ENCODE results near the gene ACSS1. TPM values are rescaled to one million over a fixed set of nuclear protein-coding genes. Genes with fewer than 3 reads are reported as not detected.

The ACSS1 gene
- total RNA-seq, 1 donor from 2014 or later = 70.8 TPM

DNA sequence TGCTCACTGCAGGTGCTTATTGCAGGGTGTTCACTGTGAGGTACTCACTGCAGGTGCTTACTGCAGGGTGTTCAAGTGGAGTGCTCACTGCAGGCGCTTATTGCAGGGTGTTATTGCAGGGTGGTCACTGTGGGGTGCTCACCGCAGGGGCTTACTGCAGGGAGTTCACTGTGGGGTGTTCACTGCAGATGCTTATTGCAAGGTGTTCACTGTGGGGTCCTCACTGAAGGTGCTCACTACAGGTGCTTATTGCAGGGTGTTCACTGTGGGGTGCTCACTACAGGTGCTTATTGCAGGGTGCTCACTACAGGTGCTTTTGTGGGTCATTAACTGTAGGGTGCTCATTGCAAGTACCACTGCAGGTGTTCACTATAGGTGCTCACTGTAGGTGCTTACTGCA is 85.6 kb downstream of the ACSS1 start:
- no peak for DNase-seq (ENCODE audit: low spot score)

DNA sequence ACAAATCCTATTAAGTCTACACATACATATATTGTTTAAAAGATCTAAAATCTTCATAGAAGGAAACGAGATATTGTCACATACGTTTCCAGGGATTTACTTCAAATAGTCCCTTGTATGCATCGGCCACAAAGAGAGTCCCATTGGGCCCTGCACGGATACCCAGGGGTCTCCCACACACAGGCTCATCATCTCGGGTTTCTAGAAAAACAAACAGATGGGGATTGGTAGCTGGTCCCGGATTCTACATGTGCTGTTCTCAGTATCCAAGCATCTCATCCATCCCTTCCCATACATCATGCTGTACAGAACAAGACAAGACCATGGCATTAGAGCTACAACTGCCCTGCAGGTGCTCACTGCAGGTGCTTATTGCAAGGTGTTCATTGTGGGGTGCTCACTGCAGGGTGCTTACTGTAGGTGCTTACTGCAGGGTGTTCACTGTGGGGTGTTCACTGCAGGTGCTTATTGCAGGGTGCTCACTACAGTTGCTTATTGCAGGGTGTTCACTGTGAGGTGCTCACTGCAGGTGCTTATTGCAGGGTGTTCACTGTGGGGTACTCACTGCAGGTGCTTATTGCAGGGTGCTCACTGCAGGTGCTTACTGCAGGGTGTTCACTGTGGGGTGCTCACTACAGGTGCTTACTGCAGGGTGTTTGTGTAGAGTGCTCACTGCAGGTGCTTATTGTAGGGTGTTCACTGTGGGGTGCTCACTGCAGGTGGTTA is 86.4 kb downstream of the ACSS1 start:
- peak; percentile 4 for DNase-seq (ENCODE audit: low spot score)

DNA sequence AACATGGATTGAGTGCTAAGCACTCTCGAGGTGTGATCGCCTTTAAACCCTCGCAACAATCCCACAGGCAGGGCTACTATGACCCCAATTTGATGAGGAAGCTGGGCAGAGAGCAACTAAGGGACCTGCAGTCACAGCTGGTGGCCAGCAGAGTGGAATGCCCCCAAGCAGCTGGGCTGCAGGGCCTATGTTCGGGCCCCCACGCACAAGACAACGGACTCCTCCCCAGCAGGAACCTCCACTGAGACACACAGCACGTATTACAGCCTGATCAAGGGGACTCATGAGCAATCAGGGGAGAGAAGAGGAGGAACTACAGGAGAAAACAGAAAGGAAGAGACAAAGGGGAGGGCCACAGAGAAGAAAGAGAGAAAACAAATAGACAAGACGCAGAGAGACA is 87.2 kb downstream of the ACSS1 start:
- DNase-seq (ENCODE audit: low spot score) = peak; percentile 8

DNA sequence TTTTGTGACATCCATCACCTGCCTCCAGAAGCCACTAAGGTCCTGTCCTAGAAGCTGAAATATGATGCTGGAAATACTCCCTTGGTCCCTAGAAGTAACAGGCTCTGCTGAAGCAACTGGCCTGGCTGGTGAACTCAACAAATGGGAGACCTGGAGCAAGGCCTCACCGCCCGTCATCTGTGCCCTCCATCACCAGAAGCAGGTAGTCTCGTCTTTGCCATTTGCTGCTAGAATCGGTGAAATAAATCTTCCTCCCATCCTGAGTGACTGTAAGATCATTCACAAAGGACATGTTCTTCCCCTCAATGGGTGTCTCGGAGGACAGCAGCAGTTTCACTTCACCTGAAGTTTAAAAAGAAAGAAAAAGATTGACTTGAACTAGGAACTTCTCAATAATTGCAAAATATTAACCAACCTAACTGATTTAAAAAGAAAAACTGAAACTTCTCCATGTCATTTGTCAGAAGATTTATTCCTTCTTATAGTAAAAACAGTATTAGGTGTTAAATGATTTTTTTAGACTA is 87.8 kb downstream of the ACSS1 start:
- DNase-seq (ENCODE audit: low spot score) = no peak

DNA sequence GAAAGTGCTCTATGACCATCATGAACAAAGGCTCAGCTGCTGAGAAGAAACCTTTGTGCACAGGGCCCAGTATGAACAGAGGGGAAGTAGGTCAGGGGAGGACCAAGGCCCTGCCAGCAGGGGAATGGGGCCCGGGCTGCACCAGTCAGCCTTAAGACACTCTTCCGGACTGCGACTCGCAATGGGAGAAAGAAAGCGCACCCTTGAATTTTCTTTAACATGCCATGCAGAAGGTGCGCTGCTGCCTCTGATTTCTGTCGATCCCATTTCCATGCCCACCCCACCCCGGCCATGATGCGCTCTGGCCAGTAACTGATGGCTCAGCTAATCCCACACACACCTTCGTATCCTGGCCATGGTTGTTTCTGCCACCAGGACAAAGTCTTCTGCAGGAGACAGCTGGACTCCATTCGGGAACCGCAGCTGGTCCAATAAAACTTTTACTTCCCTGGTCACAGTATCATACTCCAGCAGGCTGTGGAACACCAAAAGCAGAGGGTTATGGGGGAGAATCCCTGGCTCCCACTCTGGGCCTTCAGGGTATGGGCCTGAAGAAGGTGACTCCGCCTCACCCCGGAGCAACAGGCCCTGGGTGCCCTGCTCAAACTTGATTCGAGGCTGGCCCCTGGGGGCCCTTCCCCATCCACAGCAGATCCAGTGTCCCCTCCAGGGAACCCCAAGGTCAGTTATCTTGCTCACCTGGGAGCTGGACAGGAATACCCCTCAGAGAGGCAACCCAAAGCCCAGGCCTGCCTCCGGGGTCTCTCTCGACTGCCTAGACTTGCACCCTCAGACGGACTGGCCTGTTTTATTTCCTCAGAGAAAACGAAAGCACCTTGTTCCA is 88.5 kb downstream of the ACSS1 start:
- peak; percentile 7 for DNase-seq (ENCODE audit: low spot score)

DNA sequence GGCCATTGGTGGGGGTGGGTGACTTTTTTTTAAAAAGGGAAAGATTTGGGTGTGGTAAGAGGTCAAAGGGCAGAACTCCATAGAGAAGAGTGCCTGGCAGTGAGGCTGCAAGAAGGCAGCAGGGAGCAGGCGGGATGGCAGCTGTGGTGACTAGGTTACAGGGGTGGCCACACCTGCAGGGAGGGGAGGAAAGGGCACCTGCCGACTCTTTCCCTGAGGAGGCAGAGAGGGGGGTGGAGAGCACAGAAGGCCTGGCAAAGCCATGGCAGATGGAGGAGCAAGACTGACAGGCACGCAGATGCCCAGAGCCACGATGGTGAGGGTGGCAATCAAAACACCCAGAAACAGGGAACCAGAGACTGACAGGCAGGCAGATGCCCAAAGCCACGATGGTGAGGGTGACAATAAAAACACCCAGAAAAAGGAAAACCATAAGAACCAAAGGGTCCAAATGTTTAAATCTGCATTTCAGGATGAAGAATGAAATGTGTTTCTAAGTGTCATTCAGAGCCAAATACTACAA is 89.6 kb downstream of the ACSS1 start:
- peak; percentile 5 for DNase-seq (ENCODE audit: low spot score)

DNA sequence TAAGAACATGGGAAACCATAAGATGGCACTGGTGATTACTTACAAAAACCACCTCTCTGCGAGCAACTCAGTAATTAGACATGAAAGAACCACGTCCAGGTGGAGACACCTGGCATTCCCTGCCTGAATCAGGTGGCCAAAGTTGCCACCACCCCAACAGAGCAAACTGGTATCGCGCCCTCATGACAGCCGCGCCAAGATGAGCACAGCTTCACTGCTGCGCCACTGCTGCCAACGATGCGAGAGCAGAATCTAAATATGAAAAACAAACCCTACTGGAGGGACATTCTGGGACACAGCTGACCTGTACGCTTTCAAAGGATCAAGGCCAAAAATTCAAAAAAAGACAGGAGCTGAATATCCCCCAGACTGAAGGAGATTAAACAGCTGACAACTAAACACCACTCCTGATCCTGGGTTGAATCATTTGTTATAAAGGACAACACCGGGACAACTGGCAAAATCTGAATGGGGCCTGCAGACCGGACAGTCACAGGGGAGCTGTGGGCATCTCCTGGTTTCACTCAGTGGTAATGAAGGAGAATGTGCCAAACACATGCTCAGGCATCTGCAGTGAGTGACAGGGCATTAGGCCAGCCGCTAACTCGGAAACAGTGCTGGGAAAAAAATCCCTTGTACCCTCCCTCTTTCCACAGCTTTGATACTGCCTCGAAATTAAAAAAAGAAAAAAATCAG is 91.5 kb downstream of the ACSS1 start:
- DNase-seq (ENCODE audit: low spot score) = peak; percentile 6

DNA sequence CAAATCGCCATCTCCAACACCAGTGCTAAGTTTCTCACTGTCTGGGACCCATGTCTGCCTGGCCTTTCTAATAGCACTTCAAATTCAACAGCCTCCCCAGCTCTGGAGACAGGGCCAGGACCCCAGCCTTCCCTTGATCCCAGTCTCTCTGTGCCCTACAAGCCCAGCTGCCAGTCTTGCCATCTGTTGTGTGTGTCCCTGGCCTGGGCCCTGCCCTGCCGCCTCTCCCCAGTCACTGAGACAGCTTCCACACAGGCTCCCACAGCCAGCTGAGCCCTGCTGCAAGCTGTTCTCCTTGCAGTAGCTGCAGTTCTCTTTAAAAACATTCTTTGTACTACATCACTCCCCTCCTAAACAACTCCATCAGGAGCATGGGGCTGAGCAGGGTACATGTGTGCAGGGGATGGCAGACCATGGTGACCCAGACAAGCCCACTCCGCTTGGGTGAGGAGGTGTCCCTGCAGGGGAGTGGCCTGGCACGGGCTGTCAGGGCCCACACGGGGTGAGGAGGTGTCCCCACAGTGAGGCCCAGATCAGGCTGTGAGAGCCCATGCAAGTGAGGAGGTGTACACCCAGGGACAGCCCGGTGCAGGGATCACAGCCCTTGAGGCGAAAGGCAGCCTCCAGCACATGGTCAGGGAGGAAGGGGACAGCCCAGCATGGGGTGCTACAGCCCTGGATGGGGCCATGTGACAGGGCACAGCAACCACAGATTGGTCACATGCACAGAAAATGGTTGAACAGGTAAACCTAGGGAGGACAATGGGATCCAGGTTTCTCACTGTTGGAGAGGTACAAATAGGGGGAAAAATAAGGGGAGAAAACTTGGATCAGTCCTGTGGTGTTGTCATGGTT is 92.6 kb downstream of the ACSS1 start:
- DNase-seq (ENCODE audit: low spot score) = peak; percentile 6

DNA sequence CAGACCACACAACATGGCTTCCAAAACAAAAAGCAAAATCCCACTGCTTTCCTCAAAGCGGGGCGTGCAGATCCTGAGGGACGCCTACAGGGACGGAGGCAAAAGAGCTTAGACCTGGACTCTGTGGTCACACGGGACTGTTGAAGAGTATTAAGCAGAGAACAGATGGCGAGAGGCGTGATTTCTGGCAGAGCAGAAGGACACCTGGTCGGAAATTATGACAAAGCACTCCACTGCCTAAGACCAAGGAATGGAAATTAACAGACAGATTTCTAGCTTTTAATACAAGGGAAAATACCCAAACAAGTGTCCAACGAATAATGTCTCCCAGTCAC is 93.5 kb downstream of the ACSS1 start:
- DNase-seq (ENCODE audit: low spot score) = peak; percentile 7

DNA sequence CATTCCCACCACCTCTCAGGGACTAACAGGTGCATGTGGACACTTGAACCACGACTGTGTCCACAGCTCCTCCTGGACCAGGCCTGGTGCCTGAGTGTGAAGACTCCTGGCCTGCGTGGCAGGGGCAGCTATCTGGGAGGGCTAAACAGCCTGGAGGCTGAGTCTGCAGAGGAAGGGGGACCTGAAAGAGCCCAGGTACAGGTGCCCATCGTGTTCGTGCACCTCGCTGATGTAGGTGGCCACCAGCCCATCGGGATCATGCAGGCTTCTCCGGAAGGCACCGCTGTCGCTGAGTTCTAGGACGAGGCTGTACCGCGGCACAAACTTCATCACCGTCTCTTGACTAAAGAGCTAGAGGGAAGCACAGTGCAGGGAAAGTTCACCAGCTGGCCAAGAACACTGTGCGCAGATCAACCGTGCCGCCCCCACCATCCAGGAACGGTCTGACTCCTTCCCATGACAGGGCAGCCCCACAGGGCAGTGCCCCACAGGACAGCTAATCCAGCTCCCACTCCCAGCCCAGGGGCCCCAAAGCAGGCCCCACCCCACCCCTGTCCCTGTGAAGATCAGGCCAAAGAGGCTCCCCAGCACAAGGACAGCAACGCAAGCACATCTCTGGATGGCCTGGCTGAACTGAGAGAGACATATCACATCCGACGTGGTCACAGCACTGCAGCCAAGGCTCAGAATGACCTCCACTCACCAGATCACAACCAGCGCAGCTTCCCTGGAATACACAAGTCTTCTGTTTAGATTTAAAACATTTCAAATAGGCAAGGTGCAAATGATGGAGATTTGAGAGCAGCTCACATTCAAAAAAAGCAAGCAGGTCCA is 94.0 kb downstream of the ACSS1 start:
- DNase-seq (ENCODE audit: low spot score) = peak; percentile 4

DNA sequence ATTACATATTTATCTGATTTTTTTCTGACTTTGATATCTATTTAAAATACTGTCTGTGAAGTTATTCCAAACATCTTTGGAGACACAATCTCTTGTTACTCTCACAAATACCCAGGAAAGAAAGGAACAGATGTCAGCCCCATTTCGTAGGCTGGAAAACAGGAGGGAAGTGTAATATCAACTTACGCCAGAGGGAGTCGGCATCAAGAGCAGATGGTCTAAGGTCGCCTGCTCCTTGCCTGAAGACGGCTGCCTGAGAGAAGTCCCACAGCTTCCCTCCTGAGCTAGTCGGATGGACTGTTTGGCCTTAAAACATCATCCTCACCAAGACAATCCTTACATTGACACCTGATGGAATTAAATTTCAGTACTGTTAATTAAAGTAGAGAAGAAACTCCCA is 95.4 kb downstream of the ACSS1 start:
- peak; percentile 5 for DNase-seq (ENCODE audit: low spot score)

DNA sequence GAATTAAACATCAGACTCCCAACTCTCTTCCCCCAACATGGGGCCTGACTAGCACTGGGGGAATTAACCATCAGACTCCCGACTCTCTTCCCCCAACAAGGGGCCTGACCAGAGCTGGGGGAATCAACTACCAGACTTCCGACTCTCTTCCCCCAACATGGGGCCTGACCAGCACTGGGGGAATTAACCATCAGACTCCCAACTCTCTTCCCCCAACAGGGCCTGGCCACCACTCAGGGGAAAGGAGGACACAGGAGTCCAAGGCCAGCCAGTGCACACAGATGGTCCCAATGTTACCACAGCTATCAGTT is 95.8 kb downstream of the ACSS1 start:
- peak; percentile 5 for DNase-seq (ENCODE audit: low spot score)

DNA sequence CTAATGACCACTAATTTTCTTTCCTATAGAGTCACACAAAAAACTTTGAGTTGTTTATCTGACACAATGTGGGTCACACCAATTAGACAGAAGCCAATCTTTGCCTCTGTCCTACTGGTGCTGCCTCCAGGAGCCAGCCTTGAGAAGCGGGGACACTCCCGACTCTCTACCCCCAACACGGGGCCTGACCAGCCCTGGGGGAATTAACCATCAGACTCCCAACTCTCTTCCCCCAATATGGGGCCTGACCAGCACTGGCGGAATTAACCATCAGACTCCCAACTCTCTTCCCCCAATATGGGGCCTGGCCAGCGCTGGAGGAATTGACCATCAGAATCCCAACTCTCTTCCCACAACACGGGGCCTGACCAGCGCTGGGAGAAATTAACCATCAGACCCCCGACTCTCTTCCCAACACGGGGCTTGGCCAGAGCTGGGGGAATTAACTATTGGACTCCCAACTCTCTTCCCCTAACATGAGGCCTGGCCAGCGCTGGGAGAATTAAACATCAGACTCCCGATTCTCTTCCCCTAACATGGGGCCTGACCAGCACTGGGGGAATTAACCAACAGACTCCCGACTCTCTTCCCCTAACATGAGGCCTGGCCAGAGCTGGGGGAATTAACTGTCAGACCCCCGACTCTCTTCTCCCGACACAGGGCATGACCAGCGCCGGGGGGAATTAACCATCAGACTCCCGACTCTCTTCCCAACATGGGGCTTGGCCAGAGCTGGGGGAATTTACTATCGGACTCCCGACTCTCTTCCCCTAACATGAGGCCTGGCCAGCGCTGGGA is 96.4 kb downstream of the ACSS1 start:
- DNase-seq (ENCODE audit: low spot score) = no peak

DNA sequence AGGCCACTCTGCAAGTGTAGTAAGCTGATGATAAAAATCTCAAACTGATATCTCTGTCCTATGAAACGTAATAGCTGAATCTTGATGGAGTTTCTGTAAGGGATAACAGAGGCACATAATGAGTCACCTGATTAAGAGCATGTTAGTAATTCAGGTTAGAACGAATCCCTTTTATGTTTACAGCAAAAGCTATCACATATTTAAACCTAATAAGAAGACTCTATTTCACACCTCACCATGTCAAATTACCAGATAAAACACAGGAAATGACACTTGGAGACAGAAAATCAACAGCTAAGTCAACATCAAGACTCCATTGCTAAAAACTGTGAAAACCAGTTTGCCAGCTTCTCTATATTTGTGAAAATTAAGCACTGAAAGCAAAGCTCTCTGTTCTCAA is 97.1 kb downstream of the ACSS1 start:
- DNase-seq (ENCODE audit: low spot score) = no peak

DNA sequence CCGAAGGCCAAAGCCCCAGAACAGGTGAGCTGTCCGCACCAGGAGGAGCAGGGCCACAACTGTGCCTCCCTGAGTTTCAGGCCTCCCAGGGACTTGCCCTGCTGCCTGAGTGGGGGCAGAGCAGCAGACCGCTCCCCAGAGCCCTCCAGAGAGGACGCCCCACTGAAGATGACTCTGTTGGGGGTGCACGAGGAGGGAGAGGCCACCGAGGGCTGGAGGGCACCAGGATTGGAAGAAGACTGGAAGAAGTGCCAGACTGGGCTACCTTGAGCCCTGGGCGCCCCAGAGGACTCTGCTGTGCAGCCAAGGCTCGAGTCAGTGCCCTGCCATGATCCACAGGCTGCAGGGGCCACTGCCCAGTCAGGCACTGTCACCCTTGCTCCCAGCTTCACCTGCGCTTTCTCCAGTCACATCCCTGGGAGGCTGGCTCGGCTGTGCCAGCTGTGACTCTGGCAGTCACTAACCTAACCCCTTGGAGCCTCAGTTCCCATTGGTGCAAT is 97.6 kb downstream of the ACSS1 start:
- DNase-seq (ENCODE audit: low spot score) = peak; percentile 8

DNA sequence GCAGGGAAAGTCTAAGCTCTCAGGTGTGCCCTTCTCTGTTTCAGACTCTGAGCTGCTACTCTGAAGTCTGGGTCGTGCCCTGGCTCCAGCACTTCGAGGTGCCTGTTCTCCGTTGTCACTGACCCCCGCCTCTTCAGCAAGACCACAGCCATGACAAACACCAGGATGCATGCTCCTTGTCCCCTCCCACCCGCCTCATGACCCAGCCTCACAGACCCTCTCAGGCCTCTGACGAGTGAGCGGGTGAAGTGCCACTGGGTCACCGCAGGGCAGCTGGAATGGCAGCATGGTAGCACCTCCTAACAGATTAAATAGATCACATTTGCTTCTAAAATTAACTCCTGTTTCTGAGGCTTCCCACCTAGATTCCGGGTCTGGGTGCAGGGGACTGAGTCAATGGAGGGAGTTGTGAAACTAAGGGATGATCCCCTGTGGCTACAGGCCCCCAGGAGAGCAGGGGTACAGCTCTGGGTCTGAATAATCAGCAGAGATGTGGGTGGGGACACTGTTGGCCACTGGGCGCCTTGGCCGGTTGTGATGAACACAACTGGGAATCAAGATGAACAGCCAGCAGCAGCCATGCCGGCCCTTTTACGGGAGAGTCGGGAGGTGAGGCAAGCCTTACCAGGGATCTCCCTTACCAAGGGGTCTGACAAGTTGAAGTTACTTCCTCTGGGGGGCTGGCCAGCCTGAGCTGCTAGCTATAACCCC is 98.2 kb downstream of the ACSS1 start:
- peak; percentile 9 for DNase-seq (ENCODE audit: low spot score)

DNA sequence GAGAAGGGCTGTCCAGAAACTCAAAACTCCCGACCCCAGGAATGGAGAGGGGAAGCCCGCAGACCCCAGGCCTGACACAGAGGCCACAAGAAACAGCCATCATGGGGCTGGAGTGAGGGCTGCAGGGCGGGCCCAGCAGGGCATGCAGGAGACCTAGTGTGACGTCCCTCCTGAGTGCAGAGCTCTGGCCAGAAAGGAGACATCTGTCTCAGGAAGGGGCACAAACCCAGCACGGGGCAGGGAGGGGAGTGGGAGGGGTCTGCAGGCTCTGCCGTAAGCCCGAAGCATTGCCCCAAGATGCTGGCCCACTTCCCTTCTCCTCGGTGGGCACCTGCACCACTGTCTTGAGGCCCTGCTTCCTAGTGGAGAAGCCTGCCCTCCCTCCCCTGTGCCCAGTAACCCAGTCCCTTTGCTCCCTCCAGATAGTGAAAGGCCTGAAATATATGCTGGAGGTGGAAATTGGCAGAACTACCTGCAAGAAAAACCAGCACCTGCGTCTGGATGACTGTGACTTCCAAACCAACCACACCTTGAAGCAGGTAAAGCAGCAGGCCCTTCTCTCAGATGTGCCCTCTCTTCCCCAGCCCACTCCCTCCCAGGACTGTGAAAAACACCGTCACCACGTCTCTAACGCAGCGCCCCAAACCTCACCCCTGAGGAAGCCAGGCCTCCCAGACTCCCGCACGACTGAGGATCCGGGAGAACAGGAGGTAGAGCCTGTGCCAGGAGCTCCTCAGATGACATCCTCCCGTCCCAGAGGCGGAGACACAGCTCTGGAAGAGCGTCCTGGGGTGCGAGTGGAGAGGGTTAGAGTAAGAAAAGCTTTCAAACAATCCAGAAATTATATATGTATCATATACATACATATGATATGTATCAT is 99.2 kb downstream of the ACSS1 start:
- DNase-seq (ENCODE audit: low spot score) = peak; percentile 8
